Putamen (tissue), 1 donor: Measurements from ENCODE around the gene CADM2.

ENCODE experiments used
- DNase-seq: peaks from one replicate; pipeline ENCODE4 v3.0.0-alpha.2; 2016; ENCODE audit warnings: low spot score

Gene CADM2

GRCh38 chr3:85808755-85809154 lies 850.0 kb downstream of the CADM2 start:
- DNase-seq: no peak

GRCh38 chr3:85821130-85821756 lies 862.5 kb downstream of the CADM2 start:
- DNase-seq: peak; percentile 8

- no peak for DNase-seq
Observed at GRCh38 chr3:85835857-85836440, 877.2 kb downstream of the CADM2 start.

GRCh38 chr3:85837402-85837801 lies 878.6 kb downstream of the CADM2 start:
- DNase-seq: no peak

GRCh38 chr3:85838921-85839320 lies 880.1 kb downstream of the CADM2 start:
- no peak for DNase-seq

GRCh38 chr3:85842081-85842480 lies 883.3 kb downstream of the CADM2 start:
- DNase-seq: no peak

GRCh38 chr3:85846940-85847339 lies 888.2 kb downstream of the CADM2 start:
- no peak for DNase-seq

GRCh38 chr3:85851071-85851470 lies 892.3 kb downstream of the CADM2 start:
- no peak for DNase-seq

- DNase-seq: no peak
Observed at GRCh38 chr3:85853805-85854204, 895.0 kb downstream of the CADM2 start.

- DNase-seq: no peak
Observed at GRCh38 chr3:85862893-85863455, 904.2 kb downstream of the CADM2 start.

GRCh38 chr3:85864896-85865295 lies 906.1 kb downstream of the CADM2 start:
- DNase-seq: no peak

GRCh38 chr3:85867072-85867471 lies 908.3 kb downstream of the CADM2 start:
- no peak for DNase-seq

- no peak for DNase-seq
Observed at GRCh38 chr3:85875589-85875988, 916.8 kb downstream of the CADM2 start.

- DNase-seq: no peak
Observed at GRCh38 chr3:85877631-85878030, 918.8 kb downstream of the CADM2 start.

- DNase-seq: no peak
Observed at GRCh38 chr3:85881833-85882393, 923.1 kb downstream of the CADM2 start.

- no peak for DNase-seq
Observed at GRCh38 chr3:85890043-85890555, 931.3 kb downstream of the CADM2 start.

GRCh38 chr3:85903434-85903833 lies 944.6 kb downstream of the CADM2 start:
- no peak for DNase-seq

GRCh38 chr3:85912980-85913379 lies 954.2 kb downstream of the CADM2 start:
- DNase-seq: no peak

GRCh38 chr3:85922374-85922773 lies 963.6 kb downstream of the CADM2 start:
- no peak for DNase-seq

- no peak for DNase-seq
Observed at GRCh38 chr3:85930718-85931117, 971.9 kb downstream of the CADM2 start.

GRCh38 chr3:85933326-85933725 lies 974.5 kb downstream of the CADM2 start:
- DNase-seq: no peak

- DNase-seq: no peak
Observed at GRCh38 chr3:85935171-85935570, 976.4 kb downstream of the CADM2 start.

- DNase-seq: peak; percentile 79
Observed at GRCh38 chr3:85939074-85939482, 980.3 kb downstream of the CADM2 start.
